ENCODE data around the gene NPTX1.
"Not testable (repeated sequence)": the region's sequence is repeated elsewhere in the genome, so short reads cannot be mapped to it uniquely, and the experiment has no call there.

The NPTX1 gene, protein sequence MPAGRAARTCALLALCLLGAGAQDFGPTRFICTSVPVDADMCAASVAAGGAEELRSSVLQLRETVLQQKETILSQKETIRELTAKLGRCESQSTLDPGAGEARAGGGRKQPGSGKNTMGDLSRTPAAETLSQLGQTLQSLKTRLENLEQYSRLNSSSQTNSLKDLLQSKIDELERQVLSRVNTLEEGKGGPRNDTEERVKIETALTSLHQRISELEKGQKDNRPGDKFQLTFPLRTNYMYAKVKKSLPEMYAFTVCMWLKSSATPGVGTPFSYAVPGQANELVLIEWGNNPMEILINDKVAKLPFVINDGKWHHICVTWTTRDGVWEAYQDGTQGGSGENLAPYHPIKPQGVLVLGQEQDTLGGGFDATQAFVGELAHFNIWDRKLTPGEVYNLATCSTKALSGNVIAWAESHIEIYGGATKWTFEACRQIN

DNA sequence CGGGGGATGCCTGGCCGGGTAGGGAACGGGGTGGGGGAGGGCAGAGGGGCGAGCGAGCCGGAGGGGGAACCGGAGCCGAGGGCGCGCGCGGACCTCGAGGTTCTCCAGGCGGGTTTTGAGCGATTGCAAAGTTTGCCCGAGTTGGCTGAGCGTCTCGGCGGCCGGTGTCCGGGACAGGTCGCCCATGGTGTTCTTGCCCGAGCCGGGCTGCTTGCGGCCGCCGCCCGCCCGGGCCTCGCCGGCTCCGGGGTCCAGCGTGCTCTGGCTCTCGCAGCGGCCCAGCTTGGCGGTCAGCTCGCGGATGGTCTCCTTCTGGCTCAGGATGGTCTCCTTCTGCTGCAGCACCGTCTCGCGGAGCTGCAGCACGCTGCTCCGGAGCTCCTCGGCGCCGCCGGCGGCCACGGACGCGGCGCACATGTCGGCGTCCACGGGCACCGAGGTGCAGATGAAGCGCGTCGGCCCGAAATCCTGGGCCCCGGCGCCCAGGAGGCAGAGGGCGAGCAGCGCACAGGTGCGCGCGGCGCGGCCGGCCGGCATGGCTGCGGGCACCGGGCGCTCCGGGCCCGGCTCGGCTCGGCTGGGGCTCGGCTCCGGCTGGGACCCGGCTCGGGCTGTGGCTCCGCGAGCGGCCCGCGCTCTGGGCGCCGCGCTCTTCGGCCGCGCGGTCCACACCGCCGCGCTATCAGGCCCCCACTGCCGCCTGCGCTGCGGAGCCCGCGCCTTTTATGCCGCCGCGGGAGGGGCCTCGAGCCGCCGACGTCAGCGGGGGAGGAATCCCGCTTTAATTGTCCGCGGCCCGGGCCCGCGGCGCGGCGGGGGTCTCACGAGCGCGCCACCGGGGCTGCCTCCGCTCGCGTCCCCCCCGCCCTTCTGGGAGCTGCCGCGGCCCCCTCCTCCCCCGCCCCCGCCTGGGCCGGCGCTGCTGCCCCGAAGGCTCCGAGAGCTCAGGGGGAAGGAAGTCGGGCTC lies at the start of gene NPTX1:
Gene NPTX1, minus strand, starts transcription at position 698 of the 967 bp plus-strand sequence. Its CDS starts 161 bp downstream, at position 537.
- no peak for DNase-seq (ENCODE audit: low spot score)

DNA sequence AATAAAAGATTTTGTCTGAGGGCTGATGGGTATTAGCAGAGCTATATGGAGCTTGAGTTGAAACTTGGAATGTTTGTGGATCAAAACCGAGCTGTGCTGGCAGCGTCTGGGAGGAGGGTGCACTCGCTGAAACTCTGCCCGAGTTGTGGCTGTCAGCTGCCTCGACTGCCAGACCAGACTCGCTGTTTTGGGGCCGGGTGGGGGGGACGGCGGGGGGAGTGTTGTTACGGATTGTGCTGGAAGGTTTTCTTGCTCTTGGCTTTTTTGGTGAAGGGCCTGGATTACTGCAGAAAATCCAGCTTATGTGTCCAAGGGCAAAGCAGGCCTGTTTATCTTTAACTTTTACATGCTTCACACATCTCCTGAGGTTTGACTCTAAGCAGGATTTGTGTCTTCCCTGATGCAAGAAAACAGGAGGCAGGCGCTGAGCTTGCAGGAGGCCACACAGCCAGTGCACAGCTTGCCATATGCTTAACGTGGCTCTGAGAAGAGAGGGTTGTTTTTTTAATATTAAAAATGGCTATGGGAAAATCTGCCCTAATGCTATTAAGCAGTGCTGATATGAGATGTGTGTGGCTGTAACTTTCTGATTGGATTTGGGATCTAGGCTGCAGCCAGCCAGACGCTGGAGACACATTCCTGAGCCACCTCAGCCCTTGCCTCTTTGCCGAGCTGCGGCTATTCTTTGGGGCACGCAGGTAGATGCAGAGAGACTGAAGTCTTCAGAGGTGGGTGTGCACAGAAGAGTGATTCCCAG lies 47.7 kb upstream of the NPTX1 start:
- DNase-seq (ENCODE audit: low spot score) = no peak

DNA sequence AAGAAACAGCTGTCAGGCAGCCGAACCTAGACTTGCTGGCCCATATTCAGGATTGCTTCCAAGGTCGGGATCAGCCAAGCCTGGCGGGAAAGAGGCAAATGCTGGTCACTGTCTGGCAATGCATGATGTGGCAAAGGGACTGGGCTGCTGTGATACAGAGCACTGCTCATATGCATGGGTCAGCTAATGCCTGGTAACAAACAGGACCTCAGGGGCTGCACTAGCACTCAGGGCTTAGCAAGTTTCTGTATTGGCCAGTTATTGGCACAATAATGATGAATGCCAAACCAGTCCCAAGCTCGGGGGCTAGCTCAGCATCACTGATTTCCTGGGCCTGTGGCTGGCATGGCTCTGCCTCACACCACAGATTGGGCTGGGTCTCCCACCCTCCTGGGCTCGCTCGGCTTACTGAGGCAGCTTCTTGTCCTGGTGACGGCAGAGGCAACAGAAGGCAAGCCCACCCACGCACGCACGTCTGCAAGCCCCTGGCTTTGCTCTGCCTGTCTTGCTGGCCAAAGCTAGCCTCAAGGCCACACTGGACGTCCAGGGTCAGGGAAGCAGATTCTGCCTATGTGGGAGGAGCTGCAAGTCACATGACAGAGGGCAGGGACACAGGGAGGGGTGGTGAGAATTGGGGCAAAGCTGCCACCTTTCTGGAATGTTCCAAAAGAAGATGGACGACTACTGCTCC lies 46.8 kb upstream of the NPTX1 start:
- no peak for DNase-seq (ENCODE audit: low spot score)

DNA sequence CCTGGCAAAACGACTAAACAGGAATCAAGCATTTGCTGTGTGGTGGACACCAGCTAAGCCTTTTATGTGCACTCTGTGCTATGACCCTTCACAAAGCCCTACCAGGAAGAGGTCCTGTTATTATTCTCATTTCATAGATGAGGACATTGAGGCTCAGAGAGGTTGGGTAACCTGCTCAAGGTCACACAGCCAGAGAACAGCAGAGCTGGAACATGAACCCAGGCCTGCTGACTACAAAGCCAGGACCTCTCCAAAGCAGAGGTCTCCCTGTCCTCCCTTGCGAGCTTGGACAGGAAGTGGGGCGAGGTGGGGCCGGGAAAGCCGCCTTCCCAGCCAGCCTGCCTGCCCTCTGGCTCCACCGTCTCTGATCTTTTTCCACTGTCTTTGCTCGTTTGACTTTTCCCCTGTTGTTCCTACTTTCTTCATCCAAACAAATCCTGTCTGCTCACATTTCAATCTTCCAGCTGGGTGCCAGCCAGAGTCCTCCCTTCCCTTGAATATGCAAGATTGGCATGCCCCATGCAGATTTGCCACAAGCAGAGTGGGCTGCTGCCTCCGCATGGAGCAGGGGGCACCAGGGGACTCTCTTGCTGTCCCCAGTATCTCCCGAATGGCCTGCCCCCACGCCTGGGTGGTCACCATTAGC lies 44.5 kb upstream of the NPTX1 start:
- no peak for DNase-seq (ENCODE audit: low spot score)

DNA sequence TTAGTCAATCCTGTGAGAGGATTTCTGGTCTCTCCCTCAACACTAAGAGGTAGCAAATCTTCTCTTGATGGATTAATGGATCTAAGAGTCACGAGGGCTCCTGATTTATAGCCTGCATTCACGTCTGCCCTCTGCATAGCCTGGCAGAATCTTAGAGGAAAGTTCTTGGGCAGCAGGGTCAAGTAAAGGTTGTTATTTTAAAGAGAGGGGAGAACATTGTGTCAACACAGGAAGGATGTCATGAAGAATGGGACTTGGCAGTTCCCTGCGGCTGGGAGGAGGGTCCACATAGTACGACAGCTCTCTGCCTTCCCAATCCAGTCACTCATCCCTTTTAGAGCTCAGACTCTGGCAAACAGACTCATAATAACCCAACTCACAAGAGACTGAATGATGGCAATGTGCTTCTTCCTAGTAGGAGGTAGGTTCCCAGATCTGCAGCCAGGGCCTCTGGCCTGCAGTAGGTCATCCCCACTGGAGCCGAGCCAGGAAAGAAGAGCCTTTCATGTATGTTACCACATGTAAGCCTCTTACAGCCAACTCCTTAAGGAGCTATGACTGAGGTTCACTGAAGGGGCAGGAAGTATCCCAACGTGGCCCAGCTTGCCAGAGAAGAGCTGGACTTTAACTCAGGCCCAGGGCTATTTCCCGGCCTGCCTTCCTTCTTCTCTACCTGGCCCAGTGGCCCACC lies 42.8 kb upstream of the NPTX1 start:
- DNase-seq (ENCODE audit: low spot score) = no peak

DNA sequence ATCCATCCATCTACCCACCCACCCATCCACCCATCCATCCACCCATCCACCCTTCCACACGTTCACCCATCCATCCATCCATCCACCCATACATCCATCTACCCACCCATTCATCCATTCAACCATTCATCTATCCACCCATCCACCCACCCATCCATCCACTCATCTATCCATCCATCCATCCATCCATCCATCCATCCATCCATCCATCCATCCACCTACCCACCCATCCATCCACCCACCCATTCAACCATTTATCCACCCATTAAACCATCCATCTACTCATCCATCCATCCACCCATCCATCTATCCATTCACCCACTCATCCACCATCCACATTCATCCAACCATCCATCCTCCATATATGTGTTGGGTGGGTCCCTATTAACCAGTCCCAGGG lies 42.0 kb upstream of the NPTX1 start:
- DNase-seq (ENCODE audit: low spot score) = no peak

DNA sequence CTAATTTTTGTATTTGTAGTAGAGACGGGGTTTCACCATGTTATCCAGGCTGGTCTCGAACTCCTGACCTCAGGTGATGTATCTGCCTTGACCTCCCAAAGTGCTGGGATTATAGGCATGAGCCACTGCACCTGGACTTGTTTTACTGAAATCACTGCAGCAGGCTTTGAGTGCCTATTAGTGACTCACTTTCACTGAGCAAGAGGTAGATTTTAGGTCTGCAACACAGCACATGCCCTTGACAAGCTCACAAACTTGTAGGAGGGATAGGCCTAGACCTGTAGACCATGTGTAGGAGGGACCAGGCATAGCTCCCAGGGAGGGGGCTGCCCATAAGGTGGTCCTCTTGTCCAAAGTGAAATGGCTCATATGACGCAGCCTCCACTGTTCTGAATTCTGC lies 41.2 kb upstream of the NPTX1 start:
- no peak for DNase-seq (ENCODE audit: low spot score)

DNA sequence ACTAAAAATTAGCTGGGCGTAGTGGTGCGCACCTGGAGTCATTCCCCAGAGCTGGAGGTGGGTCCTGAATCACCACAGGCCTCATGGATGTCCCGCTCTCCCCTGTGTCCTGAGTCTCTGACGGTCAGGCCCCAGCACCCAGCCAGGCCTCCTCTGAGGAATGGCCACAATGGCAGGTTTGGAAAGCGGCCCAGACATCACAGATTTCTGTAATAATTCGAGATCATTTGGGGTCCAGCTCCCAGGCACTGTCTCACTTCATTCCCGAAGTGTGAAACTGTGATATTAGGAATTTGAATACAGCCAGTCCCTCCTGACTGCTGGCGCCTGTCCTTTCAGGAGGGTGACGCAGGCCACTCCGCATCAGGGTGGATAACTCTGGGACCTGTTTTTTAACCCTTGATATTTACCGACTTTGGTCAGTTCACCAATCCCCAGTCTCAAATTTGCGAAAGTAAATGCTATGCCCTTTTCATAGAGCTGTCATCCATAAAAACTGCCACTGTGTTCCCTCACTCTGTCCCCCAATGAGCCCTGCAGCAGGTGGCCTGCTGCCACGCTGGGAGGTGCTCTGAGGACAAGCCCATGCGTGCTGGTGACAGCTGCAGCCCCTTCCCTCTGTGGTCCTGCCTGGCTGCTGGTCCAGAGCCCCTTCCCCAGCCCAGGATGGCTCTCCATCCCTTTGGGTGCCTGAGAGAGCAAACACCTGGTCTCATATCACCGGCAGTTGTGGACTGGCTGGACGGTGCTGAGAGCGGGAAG lies 39.9 kb upstream of the NPTX1 start:
- no peak for DNase-seq (ENCODE audit: low spot score)

DNA sequence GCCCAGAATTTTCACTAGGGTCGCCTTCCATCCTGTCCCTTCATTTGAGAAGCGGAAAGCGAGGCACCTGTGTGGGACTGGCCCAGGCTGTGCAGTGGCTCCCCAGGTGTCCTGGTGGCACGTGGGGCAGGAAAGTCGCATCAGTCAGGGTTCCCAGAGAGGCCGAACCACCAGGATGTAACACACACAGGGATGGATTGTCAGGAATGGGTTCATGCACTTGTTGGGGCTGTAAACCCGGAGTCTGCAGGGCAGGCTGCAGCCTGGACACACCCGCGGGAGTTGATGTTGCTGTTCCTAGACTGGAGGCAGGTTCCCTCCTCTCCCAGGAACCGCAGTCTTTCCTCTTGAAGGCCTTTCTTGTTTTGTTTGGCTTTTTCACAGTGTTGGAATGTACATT lies 37.5 kb upstream of the NPTX1 start:
- DNase-seq (ENCODE audit: low spot score) = no peak

DNA sequence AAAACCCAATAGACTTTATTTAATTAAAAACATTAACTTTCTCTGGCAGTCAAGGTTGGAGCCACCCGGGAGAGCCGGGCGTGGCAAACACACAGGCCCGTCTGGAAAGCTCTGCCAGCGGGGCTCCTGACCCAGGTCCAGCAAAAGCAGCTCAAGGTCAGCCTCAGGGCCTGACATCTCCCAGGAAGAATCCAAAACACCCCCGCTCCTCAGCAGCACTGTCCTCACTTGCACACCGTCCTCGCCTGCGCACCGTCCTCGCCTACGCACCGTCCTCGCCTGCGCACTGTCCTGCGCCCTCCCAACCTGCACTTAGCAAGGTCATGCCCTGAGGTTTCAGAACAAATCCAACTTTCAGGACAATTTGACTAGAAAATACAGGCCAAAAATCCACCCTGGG lies 36.8 kb upstream of the NPTX1 start:
- no peak for DNase-seq (ENCODE audit: low spot score)

DNA sequence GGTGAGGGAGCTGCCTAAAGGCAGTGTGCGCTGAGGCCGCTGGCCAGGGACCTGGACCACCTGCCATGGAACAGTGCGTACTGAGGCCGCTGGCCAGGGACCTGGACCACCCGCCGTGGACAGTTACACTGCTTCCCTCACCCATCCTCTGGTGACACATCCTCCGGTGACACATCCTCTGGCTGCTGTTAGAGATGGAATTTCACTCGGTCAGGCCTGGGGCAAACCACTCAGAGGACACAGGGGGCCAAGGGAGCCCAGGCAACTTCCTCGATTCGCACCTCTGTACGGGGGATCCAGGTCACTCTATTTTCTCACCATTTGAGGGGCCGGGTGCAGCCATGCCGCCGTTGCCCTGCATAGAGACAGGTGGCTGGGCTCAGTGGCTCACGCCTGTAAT lies 35.8 kb upstream of the NPTX1 start:
- no peak for DNase-seq (ENCODE audit: low spot score)

DNA sequence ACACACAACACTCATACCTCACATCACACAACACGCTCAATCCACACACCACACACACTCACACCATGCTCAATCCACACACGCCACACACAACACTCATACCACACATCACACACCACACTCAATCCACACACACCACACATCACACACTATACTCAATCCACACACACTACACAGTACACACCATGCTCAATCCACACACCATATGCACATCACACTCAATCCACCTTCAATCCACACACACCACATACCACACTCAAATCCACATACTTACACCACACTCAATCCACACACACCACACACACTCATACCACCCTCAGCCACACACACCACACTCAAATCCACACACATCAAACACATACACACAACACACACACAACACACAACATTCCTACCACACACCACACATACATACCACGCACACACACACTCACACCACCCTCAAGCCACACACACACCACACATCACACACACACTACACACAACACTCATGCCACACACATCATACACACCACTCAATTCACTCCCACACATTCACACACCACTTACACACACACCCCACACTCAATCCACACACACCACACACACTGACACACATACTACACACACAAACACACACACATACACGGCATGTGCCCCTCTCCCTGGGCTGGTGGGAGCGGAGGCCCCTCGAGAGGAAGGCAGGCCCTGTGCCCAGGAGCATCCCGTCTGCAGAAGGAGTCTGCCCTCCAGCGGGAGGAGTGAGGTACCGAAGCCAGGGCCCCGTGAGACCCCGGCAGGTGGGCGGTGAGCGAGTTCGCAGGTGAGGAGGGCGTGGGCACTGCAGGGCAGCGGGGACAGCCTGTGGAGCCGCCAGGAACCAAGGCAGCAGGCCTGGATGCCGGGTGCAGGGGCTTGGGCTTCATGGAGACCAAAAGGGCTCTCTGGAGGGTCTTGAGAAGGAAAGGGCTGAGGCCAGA lies 35.1 kb upstream of the NPTX1 start:
- DNase-seq (ENCODE audit: low spot score) = no peak

DNA sequence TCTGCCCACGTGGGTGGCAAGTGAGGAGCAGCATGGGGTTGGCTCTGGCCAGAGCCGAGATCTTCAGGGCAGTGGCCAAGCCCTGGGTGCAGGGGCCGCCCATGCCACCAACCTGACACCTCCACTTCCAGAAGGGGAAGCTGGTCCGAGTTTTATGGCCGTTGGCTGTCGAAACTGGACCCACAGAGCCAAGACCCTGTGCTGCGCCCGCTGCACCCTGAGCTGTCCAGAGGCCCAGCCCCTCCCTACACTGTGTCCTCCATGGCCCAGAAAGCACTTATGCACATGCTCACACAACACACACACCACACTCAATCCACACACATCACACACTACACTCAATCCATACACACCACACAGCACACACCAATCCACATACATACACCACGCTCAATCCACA lies 34.4 kb upstream of the NPTX1 start:
- no peak for DNase-seq (ENCODE audit: low spot score)

DNA sequence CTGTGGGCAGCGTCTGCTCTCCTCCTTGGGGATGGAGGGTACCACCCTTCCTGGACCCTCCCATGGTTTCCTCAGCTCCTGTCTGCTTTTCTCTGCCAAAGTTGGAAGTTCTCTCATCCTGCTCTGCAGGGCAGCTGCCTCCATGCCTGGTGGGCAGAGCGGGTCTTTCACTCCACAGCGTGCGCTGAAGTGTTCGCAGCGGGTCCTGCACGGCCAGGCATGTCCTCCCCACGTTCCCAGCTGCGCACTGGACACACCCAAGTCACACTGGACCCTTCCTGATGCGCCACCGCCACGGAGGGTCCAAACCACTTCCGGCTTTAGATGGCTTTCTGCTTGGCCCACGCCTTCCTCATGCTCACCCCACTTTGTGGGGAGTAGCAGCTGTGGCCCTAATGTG lies 33.7 kb upstream of the NPTX1 start:
- DNase-seq (ENCODE audit: low spot score) = no peak

DNA sequence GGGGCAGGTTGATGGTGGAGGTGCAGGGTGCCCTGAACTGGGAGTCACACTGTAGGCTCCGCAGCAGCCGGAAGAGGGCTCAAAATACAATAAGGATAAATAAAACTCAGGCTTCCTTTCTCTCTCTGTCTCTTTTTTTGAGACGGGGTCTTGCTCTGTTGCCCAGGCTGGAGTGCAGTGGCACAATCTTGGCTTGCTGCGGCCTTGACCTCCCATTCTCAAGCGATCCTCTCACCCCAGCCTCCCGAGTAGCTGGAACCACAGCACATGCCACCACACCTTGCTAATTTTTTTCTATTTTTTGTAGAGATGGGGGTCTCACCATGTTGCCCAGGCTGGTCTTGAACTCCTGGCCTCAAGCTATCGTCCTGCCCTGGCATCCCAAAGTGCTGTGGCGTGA lies 32.9 kb upstream of the NPTX1 start:
- no peak for DNase-seq (ENCODE audit: low spot score)

DNA sequence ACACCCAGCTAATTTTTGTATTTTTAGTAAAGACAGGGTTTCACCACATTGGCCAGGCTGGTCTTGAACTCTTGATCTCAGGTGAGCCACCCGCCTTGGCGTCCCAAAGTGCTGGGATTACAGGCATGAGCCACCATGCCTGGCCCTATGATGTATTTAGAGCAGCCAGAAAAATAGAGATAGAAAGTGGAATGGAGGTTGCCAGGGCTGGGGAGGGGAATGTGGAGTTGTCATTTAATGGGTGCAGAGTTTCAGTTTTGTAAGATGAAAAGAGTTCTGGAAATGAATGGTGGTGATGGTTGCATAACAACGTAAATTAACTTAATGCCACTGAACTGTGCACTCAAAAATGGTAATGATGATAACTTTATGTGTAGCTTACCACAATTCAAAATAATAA lies 31.6 kb upstream of the NPTX1 start:
- no peak for DNase-seq (ENCODE audit: low spot score)

DNA sequence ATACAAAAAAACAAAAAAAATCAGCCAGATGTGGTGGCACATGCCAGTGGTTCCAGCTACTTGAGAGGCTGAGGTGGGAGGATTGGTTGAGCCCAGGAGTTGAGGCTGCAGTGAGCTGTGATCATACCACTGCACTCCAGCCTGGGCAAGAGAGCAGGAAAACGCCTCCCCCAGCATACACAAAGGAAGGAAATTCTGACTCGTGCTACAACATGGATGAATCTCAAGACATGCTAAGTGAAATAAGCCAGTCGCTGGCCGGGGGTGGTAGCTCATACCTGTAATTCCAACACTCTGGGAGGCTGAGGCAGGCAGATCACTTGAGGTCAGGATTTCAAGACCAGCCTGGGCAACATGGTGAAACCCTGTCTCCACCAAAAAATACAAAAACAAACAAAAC lies 30.8 kb upstream of the NPTX1 start:
- not testable (repeated sequence) for DNase-seq (ENCODE audit: low spot score)

DNA sequence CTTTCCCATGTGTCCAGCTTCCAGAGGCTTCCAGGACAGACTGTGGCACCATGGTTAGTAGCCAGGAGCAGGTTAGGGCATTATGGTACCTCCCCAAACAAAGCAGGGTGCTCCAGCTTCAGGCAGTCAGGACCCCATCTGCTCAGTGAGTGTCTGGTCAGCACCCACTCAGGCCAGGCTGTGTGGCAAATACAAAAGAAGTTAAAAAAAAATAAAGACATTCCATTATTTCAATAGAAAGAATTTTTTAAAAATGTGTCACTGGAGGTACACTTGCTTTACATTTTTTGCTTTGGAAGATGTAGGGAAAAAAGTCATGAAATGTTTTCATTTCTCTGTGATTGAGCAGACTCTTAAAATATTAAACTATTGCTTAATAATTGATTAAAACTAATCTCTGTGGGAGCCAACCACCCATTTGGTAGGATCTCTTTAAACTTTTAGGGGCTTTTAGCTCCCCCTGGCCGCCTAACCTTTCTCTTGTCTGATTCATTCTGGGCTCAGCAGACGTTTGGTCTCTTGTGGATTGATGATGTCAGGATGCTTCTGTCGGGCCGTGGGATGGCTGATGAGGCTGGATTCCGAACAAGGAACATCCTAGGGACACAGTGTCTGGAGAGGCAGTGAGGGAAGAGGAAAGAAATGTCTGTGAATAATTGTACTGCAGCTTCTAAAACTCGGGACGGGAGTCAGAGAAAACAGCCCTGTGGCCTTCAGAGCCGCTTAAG lies 28.4 kb upstream of the NPTX1 start:
- DNase-seq (ENCODE audit: low spot score) = no peak

Data from germinal center (tissue), 1 donor.